GM19372 (cell line): ENCODE data around the gene LAPTM4A.
"Not testable (repeated sequence)": the region's sequence is repeated elsewhere in the genome, so short reads cannot be mapped to it uniquely, and the experiment has no call there.

Experiments
- ATAC-seq: cut with Tn5 transposase; IDR thresholded peaks from one replicate; pipeline ENCODE4 v1.9.1; 2021; ENCODE audit warnings: mild to moderate bottlenecking, low read depth, moderate library complexity; ENCODE audit not compliant: unreplicated experiment

LAPTM4A gene

DNA sequence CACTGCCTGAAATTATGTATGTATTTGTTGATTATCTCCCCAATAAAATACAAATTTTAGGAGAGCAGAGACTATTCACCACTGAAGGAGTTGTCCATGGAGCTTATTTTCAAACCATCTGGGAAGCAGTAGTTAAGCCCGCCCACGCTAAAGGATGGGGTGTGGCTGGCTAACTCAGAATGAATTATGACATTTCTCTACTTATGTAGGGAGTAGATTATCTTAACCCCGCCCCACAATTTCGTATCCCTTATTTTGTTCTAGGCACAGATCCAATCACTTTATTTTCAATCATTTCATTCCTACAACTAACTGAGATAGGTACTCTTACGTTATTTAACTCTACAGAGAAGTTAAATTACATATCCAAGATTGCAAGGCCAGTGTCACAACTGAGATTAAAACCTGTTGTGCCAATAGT, 1.4 kb upstream of the LAPTM4A start:
- ATAC-seq, result no peak

DNA sequence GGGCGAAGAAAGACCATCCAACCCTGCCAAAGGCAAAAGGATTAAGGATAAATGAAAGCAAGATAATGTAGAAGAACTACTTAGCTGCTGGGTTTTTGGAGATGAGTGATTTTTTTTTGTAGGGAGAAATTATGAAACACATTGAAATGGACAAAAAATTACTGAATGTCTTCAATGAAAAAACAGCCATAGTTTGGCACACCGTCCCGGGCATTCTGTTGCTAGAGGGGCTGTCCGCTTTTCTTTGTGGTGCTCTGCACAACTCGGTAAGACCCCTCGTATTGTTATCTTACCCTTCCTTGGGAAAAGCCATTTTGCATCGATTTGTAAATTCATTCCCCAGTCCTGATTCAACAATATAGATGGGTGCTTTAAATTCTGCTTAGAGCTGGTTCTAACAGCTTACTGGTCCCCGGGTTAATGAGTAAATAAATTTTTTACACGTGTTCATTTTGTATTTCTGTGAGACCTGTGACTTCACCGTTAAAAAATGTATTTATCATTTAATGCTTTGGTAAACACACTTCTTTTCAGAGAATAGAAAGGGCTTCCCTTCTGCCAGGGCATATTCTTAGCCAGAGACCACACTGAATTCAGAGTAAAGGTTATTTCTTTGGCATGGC, 912 bp upstream of the LAPTM4A start:
- no peak for ATAC-seq

DNA sequence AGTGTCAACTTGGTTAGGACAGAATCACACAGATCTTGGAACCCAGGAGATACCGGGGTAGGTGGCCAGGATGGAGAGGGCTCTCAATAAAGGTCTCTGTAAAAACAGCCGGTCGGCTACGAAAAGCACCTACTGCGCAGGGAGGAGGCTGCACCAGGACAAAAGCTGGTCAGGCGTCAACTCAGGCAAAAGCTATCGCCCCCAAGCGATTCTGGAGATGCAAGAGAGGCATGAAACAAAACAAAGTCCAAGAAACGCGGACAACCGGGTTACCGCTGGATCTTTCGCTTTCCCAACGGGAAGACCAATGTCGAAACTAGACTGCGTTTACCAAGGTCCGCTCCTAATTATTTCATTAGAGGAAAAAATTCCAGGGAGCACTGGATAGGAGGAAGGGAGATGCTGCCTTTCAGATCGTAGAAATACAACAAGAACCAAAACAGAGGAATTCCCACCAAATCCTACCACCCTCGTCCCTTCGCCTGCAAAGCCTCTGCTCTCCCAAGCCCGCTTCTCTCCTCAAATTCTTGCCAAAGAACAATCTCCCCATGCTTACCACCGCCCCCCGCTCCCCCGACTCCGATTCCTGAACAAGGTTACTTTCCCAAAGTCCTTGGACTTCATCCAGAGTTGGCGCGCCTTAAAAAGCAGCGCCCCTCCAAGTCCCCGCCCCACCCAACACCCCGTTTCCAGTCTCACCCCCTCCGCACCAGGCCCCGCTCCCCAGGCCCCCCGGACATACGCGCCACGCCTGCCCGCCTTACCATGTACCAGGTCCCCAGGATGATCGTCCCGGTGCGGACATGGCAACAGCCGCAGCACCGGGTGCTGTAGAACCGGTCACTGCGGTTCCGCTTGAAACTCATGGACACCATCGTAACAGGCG, 539 bp downstream of the LAPTM4A start:
- peak; percentile 19 for ATAC-seq

DNA sequence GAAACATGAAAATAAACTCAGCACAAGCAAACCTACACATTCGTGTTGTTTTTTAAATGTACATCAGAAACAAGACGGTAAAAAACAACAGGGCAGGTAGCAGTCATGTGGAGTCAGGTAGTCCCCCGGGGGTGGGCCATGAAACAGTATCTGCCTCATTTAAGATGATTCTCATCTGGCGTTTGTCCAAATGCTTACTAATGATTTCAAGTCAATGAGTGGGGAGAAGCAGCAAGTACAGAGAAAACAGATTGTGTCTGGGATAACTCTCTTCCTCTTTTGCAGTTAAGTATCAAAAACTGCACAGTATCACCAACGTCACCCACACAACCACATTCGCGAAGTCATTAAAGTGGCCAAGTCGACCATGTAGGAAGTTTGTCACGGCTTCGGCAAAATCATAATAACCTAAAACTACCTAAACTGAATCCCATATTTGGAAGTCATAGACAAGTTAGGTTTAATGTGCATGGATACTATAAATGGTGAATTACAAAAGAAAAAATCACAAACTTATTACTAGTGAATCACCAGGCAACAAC, 1.3 kb downstream of the LAPTM4A start:
- peak; percentile 26 for ATAC-seq

DNA sequence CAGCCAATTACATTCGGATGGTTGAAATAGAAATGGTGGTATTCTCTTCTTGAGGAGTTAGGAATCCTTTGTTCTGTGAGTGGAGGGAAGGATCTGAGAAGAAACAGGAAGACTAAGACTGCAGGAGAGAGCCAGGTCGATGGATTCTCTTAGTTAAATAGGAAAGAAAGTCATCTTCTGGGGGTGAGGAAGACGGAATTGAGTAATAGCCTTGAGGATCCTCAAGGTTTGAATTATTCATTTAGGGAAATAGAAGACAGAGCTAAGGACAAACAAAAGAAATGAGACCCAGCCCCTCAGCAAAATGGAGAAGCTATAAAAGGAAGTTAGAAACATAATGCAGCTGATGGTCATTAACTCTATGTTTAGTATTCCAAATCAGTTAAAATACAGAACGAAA, 1.8 kb downstream of the LAPTM4A start:
- ATAC-seq, result no peak

DNA sequence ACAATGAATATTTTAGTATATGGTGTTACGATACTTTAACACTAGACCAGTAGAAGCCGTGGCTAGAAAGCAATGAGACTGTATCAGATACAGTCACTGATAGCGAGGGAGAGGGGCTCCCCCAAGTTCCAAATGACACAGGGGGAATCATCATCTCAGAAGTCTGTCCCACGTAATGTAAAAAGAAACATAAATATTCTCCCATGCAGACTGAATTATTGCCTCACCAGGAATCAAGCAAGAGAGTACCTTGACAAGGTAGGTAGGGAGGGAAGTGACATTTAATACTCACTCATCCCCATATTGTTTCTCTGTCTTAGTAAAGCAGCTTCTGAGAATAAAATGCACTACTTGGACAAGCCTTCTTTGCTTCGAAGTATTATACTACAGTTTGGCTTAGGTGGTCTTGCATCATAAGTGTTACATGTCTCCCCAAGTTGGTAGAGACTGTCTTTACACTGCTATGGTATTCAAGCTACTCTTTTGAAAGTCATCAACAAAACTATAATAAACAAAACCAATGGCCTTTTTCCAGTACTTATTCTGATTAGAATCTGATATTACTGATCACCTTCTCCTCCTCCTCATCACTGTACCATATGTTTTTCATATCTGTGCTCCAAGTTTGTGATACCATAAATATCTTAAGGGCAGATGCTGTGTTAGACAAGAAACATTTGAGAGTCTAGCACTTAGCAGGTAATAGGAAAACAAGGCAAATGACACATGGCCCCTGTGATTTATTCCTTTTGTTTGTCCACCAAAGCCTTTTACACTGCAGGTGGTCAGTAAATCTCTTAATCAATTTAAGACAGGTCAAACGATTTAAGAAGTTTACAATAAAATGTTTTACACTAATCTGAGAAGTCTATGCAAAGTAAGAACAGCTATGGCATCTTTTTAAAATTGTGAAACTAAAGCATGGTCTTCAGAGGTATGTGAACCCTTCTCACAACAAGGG, 2.7 kb downstream of the LAPTM4A start:
- ATAC-seq, result no peak

DNA sequence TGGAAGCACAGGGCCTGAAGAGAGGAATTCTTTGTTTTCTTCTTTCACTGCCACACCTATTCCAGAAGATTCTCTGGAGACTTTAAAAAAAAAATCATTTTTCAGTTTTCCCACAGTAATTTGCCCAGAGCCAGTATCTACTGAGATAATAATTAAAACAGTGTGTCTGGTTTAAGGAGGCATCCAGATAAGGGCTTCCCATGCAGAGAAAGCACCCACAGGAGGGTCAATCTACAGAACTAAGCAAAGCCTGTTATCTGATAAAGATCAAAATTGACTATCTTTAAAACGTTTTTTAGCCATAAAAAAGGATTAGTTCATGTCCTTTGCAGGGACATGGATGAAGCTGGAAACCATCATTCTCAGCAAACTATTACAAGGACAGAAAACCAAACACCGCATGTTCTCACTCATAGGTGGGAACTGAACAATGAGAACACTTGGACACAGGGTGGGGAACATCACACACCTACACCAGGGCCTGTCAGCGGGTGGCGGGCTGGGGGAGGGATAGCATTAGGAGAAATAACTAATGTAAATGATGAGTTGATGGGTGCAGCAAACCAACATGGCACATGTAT, 5.6 kb downstream of the LAPTM4A start:
- ATAC-seq, result not testable (repeated sequence)

DNA sequence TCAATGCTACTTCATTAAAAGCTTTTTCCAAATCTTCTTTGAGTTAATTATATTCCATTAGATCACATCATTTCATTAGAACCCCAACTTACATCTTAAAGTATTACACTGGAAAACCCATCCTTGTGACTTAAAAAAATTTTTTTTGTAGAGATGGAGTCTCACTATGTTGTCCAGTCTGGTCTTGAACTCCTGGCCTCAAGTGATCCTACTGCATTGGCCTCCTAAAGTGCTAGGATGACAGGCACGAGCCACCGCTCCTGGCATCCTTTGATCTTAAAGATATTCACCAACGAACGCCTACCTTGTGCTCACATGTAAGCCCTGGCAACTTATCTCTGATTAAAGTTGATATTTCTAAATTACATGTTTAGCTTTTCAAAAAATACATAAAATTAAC, 6.7 kb downstream of the LAPTM4A start:
- ATAC-seq, result no peak

DNA sequence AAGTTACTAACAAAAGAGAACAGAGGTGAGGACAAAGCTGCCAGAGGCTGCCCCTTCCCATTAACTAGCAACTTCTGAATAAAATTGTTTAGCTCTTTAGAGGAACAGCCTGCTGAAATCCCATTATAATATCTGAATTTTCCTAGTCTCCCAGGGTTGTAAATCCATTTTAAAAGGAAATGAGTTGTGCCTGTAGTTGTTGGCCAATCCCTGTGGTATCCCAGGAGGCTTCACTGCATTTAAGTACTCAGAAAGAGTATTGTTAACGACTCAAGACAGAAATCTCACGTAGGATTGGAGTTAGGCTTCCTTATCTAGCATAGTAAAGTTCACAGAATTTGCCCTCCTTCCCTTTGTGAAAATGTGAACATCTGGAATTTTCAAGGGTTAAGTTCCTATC, 8.9 kb downstream of the LAPTM4A start:
- ATAC-seq, result no peak

DNA sequence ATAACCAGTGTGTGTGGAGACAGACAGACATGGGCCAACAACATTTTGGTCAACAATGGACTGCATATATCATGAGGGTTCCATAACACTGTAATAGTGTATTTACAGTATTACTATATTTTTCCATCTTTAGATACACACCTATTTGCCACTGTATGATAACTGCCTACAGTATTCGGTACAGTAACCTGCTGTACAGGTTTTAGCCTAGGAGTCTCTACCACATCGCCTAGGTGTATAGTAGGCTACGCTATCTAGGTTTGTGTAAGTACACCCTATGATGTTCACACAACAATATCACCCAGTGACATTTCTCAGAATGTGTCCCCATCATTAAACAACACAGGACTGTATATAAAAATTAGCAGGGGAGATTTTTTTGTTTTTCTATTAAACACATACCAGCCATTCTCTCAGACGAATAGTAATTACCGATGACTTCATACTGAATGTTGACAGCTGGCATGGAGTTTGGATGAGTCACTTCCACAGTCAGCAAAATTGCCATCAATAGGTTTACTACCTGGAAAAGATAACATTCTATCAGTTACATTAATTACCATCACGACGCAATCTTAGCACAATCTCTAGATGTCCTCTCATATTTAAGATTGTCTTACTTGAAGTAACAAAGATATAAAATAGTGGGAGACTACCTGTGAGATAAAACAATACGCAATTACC, 10.8 kb downstream of the LAPTM4A start:
- no peak for ATAC-seq

DNA sequence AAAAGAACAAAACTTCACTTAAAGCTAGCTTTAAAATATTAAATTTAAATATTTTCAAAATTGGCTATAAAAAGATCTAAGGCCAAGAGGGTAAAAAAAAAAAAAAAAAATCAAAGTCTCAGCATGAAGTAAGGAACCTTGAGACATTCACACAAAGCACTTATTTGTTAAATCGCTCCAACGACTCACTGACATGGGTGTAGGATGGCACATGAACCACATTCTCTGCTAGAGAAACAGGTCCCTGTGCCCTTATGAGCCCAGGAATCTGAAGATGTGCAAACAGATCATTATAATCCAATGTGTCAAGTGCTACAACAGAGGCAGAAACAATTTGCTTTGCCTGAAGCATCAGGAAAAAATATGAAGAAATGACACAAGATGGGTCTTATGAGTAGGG, 13.8 kb downstream of the LAPTM4A start:
- ATAC-seq, result no peak

DNA sequence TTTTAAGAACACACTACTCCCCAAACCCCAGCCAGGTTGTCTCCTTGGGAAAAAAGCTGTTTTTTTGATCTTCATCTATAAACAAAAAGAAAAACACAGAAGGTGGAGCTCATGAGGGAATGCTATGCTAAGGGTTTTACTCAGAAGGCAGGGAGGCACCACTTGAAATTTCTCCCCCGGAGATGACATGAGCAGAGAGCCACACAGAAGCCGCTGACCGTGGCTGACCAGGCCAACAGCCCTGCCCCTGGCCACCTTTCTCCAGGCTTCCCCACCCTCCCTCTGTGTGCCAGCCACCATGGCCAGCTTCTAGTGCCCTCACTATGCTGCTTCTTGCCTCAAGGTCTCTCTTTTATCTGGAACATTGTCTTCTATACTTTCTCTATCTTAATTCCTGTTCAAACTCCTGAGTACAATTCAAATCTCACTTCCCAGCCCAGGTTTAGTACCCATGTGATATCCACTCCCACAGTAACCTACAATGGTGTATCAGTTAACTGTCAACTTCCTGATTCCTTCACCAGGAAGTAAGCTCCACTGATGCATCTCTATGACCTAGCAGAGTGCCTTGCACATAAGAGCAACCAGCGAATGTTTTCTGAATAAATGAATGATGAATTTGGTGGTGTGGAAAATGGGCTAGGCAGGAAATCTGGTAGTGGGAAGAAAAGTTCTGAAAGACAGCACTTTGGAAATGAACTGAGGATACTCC, 15.3 kb downstream of the LAPTM4A start:
- ATAC-seq, result no peak

DNA sequence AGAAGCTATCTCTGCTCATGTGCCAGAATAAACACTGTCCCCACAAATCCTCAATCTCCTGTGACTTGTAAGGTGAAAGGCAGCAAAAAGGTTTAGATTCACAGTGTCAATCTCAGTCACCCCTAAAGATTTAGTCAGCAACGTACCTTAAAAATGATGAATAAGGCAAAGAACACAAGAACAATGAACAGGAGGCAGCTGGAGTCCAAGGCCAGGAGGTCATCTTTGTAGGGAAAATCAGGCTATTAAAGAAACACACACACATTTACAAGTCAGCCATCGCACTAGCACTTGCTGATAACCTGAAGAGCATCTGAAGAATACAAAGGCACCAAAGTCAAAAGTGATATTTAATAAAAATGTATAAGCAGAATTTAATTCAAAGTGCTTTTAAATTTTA, 16.6 kb downstream of the LAPTM4A start:
- ATAC-seq, result no peak

DNA sequence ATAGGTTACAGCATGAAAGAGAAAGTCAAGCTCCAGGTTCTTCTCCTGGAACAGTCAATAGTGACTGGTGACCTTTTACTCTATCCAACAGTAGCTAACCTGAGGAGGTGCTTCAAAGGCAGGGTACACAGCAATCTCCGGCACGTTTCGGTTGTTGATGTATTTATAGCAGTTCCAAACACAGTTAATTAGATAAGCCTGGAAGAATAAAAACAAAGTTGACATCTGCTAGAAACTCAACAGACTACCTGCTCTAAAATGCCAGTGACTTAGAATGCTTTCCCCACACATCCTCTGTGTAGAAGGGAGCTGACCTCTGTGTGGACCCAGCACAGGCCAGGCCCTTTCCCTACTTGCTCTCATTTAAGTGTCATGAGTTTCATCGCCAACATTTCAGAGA, 17.2 kb downstream of the LAPTM4A start:
- no peak for ATAC-seq

DNA sequence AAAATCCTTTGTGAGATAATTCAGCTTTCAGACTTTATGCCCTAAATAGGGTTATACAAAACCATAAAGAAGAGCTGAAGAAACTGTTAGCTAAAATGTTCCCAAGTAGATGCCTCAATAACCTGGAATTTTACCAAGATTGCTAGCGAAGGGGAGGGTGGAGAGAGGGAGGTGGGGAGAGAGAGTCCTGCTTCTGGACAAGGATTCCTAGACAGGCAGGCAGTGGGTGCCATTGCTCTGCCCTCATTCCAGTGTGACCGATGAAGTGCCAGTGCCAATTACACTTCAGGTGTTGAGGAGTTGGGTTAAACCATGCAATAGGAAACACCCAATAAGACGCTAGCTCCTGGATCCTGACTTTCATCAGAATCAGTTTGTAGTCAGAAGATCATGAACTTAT, 18.1 kb downstream of the LAPTM4A start:
- ATAC-seq, result no peak

DNA sequence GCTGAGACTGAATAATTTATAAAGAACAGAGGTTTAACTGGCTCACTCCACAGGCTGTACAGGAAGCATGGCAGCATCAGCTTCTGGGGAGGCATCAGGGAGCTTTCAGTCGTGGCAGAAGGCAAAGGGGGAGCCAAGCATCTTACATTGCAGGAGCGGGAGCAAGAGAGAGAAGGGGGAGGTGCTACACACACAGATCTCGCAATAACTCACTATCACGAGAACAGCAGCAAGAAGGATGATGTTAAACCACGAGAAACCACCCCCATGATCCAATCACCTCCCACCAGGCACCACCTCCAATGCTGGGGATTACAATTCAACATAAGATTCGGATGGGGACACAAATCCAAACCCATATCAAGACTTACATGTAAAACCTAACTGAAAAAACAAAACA, 21.2 kb downstream of the LAPTM4A start:
- no peak for ATAC-seq

DNA sequence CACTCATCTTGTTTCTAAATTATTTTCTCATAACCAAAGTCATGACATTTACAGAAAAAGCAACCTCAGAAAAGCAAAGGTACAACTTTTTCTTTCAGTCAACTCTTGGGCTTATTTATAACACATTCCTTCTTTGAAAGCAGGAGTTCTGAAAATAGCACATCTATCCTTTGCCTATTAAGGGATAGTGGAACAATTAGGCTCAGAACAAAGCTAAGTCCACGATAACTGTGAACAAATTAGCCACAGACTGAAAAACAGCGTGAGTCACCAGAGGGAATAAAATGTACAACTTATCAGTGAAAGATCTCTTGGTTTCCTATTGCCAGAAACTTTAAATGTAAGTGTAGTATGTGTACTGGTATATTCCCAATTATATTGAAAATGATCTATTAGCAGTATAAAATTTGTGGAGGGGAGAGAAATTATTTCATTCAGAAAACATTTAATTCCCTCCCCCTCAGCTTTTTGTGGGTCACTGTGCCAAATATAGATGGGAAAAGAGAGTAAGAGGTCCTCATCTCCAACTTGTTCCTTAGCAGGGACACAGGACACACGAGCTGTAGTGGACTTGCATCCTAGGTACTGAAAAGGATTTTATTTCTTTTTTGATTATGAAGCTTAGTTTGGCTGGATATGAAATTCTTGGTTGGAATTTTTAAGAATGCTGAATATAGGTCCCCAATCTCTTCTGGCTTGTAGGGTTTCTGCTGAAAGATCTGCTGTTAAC, 23.6 kb downstream of the LAPTM4A start:
- no peak for ATAC-seq

DNA sequence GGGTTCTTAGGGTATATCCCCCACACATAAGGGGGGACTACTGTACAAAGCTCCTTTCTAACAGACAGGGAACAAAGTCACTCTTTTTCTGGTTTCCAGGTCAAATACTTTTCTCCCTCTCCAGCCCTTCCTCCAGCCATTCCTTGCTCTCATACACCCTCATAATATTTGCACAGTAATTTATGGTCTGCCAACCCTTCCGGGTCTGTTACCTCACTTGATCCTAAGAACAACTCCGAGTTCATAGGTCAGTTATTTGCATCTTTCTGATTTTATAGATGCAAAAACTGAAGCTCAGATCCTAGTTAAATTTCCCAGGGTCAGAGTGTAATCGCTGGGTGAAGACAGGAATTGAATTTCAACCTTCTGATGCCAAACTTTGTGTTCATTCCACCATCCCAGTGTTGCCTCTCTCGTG, 24.2 kb downstream of the LAPTM4A start:
- ATAC-seq, result no peak
